ENCODE results near the gene ALX4.

Gene ALX4

DNA sequence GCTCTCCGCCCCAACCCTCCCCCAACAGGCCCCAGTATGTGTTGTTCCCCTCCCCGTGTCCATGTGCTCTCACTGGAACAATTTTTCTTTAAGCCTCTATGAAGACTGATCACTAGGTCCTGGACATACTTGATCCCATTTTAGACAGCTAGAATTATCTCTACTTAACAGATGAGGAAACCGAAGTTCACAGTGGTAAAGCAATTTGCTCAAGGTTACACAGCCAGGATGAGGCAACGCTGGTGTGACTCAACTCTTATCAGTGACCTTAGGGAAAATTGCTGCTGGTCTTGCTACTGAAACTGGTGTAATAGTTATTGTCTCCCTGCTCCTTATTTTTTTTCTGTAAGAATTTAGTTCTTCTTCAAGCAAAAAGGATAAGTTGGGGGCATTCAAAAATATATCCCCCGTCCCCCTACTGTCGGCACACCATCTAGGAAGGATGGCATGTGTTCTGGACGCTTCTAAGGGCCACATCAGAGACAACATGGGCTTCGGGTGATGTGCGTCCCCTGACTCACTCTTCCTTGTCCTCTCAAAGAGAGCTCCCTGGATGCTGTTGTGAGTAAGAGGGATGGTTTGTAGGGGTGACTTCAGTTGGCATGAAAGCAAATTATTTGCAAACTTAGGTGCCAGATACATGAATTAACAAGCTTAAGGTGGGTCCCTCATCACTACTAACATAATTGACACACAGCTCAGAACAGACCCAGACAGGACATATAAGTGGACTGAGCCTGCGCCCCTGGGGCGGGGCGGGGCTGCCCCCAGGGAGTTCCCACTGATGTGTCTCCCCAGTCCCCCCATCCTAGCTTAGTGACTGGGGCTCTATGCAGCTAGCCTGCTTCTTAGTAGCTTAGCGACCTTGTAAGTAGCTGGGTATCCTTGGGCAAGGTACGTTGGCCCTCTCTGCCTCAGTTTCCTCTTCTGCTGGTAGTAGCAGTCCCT lies 23.6 kb upstream of the ALX4 start:
- no peak for DNase-seq (ENCODE audit: low read depth)
- H3K4me3 ChIP-seq (ENCODE audit: low read depth, low read length), result no peak overlapping the region
- TF ChIP-seq, protein P1, sequence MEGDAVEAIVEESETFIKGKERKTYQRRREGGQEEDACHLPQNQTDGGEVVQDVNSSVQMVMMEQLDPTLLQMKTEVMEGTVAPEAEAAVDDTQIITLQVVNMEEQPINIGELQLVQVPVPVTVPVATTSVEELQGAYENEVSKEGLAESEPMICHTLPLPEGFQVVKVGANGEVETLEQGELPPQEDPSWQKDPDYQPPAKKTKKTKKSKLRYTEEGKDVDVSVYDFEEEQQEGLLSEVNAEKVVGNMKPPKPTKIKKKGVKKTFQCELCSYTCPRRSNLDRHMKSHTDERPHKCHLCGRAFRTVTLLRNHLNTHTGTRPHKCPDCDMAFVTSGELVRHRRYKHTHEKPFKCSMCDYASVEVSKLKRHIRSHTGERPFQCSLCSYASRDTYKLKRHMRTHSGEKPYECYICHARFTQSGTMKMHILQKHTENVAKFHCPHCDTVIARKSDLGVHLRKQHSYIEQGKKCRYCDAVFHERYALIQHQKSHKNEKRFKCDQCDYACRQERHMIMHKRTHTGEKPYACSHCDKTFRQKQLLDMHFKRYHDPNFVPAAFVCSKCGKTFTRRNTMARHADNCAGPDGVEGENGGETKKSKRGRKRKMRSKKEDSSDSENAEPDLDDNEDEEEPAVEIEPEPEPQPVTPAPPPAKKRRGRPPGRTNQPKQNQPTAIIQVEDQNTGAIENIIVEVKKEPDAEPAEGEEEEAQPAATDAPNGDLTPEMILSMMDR (IDR thresholded peaks at IDR 0.05; ENCODE audit: control insufficient read depth, extremely low read depth, insufficient read depth), result no peak

DNA sequence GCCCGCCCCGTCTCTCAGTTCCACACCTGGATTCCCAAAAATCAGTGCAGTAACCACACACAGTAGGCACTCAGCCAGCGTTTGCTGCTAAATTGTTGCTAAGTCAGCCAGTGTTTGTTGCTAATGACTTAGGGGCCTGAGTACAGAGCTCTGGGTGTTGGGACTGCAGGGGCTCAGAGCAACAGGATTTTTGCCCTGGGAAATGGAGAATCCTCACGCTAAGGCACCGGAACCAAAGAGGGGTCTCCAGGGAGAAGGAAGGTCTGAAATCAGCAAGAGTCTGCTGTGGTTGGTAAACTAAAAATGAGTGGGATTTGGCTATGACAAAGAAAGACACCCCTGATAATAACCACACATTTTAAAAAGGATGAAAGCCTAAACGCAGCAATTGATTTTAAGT lies 22.7 kb upstream of the ALX4 start:
- no peak for DNase-seq (ENCODE audit: low read depth)
- TF ChIP-seq, protein P1 (IDR thresholded peaks at IDR 0.05; ENCODE audit: control insufficient read depth, extremely low read depth, insufficient read depth), result no peak
- no peak overlapping the region for H3K4me3 ChIP-seq (ENCODE audit: low read depth, low read length)

DNA sequence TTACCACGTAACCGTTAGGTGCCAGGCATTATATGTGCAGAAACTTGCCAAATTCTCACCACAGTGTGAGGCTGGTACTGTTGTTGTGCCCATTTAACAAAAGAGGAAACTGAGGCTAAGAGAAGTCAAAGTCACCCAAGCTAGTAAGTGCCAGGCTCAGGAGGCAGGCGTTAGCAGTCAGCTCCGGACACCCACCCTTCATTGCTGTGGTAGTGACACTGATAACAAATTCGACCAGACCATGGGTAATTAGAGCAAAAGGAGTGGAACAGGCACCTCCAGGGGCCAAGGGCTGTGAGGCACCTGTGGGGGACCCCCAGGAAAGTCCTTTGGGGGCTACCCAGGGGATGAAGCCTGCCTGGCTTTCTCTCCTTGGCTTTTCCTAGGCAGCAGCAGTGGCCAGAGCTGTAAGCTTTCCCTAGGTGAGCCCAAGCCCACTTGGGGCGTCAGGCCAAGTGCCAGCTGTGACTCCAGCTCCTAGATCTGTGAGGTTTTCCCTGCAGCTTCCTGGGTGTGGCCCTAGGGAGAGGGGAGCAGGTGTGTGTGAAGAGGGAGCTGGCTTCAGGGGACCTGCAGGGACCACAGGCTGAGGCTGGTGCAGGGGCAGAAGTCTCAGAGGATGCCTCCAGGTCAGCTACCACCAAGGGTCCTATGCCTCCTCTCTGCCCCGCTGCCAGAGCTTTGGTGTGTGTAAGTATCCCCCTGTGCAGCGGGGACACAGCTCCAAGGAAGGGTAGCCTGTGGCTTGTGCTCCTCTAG lies 19.7 kb upstream of the ALX4 start:
- no peak for DNase-seq (ENCODE audit: low read depth)
- TF ChIP-seq, protein P1 (IDR thresholded peaks at IDR 0.05; ENCODE audit: control insufficient read depth, extremely low read depth, insufficient read depth), result no peak
- H3K4me3 ChIP-seq (ENCODE audit: low read depth, low read length), result no peak overlapping the region

DNA sequence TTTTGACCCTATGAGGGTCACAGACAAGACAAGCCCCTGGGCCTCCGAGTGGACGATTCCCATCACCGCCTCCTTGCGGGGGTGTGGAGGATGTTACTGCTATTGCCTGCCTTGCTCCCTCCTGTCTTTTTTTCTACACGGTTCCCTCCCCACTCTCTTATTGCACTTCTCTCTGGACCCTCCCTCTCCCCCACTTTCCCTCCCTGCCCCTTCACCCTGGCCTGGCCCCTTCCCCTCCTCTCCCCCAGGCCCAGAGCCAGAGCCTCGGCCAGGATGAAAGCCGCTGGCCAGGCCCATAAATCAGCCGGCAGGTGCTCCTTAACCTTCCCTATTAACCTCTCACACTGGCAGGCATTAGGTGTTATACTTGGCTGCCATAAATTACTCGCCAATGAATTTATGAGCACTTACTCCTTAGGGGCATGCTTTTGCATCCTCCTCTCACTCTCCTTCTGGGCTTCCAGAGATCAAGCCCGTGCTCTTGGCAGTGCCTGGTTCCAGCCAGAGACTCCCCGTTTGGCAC lies 18.3 kb upstream of the ALX4 start:
- no peak for DNase-seq (ENCODE audit: low read depth)
- no peak overlapping the region for H3K4me3 ChIP-seq (ENCODE audit: low read depth, low read length)
- TF ChIP-seq, protein P1 (IDR thresholded peaks at IDR 0.05; ENCODE audit: control insufficient read depth, extremely low read depth, insufficient read depth), result no peak

DNA sequence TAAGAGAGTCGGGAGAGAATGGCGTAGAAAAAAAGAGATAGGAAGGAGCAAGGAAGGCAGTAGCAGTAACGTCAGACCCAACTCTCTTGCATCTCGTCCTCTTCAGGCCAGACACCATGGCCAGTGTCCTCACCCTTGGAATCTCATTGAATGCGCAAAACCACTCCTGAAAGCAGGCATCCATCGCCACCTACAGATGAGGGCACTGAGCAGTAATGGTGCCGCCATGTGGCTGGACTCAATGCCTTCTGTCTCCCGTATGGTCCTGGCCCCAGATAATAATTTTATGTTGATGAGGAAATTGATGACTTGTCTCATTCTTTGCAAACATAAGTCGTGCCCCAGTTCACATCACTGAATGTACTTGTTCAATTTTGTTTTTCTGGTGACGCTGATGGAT lies 17.8 kb upstream of the ALX4 start:
- TF ChIP-seq, protein P1 (IDR thresholded peaks at IDR 0.05; ENCODE audit: control insufficient read depth, extremely low read depth, insufficient read depth), result peak; percentile 23; the same call in 1 of the 2 replicates
- no peak overlapping the region for H3K4me3 ChIP-seq (ENCODE audit: low read depth, low read length)
- no peak for DNase-seq (ENCODE audit: low read depth)

DNA sequence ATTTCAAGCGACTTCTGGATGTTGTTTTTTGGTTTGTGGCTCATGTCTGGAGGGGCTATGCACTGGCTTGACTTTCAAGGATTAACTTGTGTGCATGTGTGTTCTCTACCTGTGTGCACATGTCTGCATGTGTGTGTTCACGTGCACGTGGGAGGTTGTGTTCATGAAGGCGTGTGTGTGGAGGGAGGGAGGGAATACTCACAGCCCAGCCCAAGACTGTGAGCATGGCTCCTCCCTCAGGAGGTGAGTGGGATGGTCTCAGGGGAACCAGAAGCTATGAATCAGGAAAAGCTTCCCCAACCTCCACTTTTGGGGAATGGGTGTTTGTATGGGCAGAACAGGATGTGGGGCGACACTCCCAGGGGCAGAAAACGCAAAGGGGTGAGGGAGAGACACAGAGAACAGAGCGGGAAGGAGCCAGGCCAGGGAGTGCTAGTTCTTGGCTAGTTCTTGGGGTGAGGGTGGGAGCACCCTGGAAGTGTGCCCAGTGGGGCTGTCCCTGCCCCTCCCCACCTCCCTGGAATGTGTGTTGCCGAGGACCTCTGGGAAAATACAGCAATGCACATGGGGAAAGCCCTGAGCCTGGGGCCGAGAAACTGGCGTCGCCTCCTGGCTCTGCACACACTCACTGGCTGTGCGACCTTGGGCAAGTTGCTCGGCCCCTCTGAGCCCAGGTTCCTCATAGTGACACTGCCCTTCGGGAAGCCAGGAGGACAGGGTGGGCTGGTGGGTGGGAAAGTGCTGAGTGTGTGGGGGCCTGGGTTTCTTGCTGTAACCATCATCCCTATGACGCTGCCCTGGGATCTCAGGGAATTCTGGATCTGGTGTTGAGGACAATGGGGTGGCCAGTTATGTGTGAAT lies 16.9 kb upstream of the ALX4 start:
- no peak for DNase-seq (ENCODE audit: low read depth)
- TF ChIP-seq, protein P1 (IDR thresholded peaks at IDR 0.05; ENCODE audit: control insufficient read depth, extremely low read depth, insufficient read depth), result no peak
- H3K4me3 ChIP-seq (ENCODE audit: low read depth, low read length), result no peak overlapping the region
